HEK293 (cell line): ENCODE measurements around the gene EDARADD.
A peak's percentile ranks its signal among the peaks of the same experiment; 100 is the strongest.

ENCODE experiments used
- CTCF ChIA-PET: fragments of 350-600 bp; formaldehyde crosslinking; extraction: SDS; loops from one replicate; lab custom pipeline; 2021; ENCODE audit warnings: antibody characterized with exemption; lab: Yijun Ruan, JAX
- POLR2A ChIA-PET: fragments of 300-600 bp; formaldehyde crosslinking; extraction: SDS; loops from one replicate; lab custom pipeline; 2020; ENCODE audit warnings: antibody characterized with exemption, inconsistent platforms; lab: Yijun Ruan, JAX
- H3K27ac ChIP-seq: fragments of 200-500 bp; sonication (Bioruptor generic); 2 replicates; pipeline ENCODE4 v1.5.1; 2014; ENCODE audit warnings: low read depth, low read length, control low read depth, inconsistent platforms; ENCODE audit errors: extremely low read depth
- H3K36me3 ChIP-seq, 2 experiments: fragments of 200-500 bp in 1 of 2; sonication (Bioruptor generic) in 1 of 2; 1 replicate in 1 of 2; 2 replicates in 1 of 2; pipeline ENCODE4 v1.5.1; 2014 to 2017; ENCODE audit warnings: inconsistent platforms in 2 of 2, low read length in 2 of 2; ENCODE audit not compliant: control insufficient read depth in 2 of 2, insufficient read depth in 1 of 2
- H3K4me1 ChIP-seq: fragments of 200-500 bp; sonication (Bioruptor generic); 2 replicates; pipeline ENCODE4 v1.5.1; 2014; ENCODE audit warnings: mild to moderate bottlenecking, low read length, inconsistent platforms; ENCODE audit not compliant: control insufficient read depth, insufficient read depth
- H3K4me3 ChIP-seq: 2 replicates; pipeline ENCODE4 v1.5.1; 2011; ENCODE audit warnings: low read depth, mild to moderate bottlenecking, control low read depth, low read length, moderate library complexity
- H3K9me3 ChIP-seq: fragments of 200-500 bp; sonication (Bioruptor generic); 2 replicates; pipeline ENCODE4 v1.5.1; 2014; ENCODE audit warnings: low read depth, low read length, inconsistent platforms; ENCODE audit not compliant: control insufficient read depth, insufficient read depth
- PRDM1 ChIP-seq: fragments of 450-650 bp; formaldehyde crosslinking; IDR thresholded peaks from 2 replicates; pipeline ENCODE4; 2016; ENCODE audit warnings: missing biosample characterization, missing genetic modification characterization
- ZNF394 ChIP-seq: fragments of 450-650 bp; formaldehyde crosslinking; IDR thresholded peaks from 2 replicates; pipeline ENCODE4 v1.5.1; 2016; ENCODE audit warnings: missing biosample characterization, missing genetic modification characterization, mild to moderate bottlenecking, moderate library complexity, borderline replicate concordance
- ZNF610 ChIP-seq: fragments of 450-650 bp; formaldehyde crosslinking; IDR thresholded peaks from 2 replicates; pipeline ENCODE4 v1.5.1; 2016; ENCODE audit warnings: missing biosample characterization, missing genetic modification characterization, borderline replicate concordance

Gene EDARADD

DNA sequence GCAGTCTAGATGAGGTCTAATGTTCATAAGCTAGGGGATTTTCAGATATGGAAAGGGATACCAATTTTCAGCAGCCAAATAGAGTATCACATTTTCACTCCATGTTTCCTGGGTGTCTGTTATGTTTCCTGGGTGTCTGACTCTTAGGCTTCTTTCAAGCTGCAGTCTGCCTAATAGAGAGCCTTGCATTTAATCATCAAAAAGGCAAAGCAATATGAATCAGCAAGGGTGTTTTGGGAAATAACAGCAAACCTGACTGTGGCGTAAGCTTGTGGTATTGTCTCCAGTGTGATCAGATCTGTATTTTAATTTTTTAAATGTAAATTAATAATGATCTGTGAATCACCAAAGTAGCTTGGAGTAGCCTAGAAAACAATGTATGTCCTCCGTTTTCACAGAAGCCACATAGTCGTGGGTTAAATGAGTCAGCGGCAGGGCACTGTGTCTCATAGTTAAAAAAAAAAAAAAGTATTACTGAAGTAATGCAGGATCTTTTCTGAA is 140.1 kb downstream of the EDARADD start:
- TF ChIP-seq ZNF610 (tag by site-specific recombination) (no peak), PRDM1 (tag by site-specific recombination) (no peak), ZNF394 (0 out of 2 replicates have a peak, but pooled peaks have one; percentile 20)
- peaks cover 2% of the 10 kb centered on the region; the same call in 1 of the 2 replicates for H3K4me1 ChIP-seq
- no peaks in the 10 kb centered on the region; a peak in 1 of 3 replicates for H3K36me3 ChIP-seq
- no peak overlapping the region for H3K27ac ChIP-seq
- no peak overlapping the region for H3K4me3 ChIP-seq
- POLR2A ChIA-PET, result no interaction called here
- no peaks in the 10 kb centered on the region for H3K9me3 ChIP-seq
- CTCF ChIA-PET, result interaction anchor here (0.7 to 1.2 kb wide), 6 partner anchors 9 to 464 kb away, joined by 3 to 6 read pairs (median 4); no protein-coding TSS in a partner anchor
